Pancreas (tissue), 10 donors: ENCODE data around the gene ADAMTSL5. TPM values are rescaled to one million over a fixed set of nuclear protein-coding genes. Genes with fewer than 3 reads are reported as not detected.
"Not testable (repeated sequence)": the region's sequence is repeated elsewhere in the genome, so short reads cannot be mapped to it uniquely, and the experiment has no call there.

Experiments
- ATAC-seq, 4 donors: fragments of 200-7000 bp; cut with Tn5 transposase; one replicate each; pipeline versions ENCODE4 v1.8.0 to v1.9.1; 2020; ENCODE audit warnings: mild to moderate bottlenecking in 4 of 4, moderate library complexity in 4 of 4
- DNase-seq, 6 donors: peaks; one replicate each; pipeline ENCODE4 v3.0.0-alpha.2; 2020
- FAIRE-seq: peaks from 2 replicates; lab custom pipeline; 2012; peaks lifted over from hg19 to GRCh38; lab: Jason Lieb, UNC
- H3K27ac ChIP-seq, 4 donors: fragments of 200-600 bp; sonication (generic); 1 replicate in 3 of 4; 2 replicates in 1 of 4; pipeline versions ENCODE4 v1.5.0 to v1.8.0; 2020
- H3K27me3 ChIP-seq, 4 donors: fragments of 200-600 bp; one replicate each; pipeline ENCODE4 v1.8.0; 2021
- H3K36me3 ChIP-seq, 3 donors: fragments of 200-600 bp; sonication (generic) in 1 of 3; one replicate each; pipeline versions ENCODE4 v1.5.0 to v1.8.0; 2020 to 2021
- H3K4me1 ChIP-seq, 3 donors: fragments of 200-600 bp; one replicate each; pipeline ENCODE4 v1.8.0; 2021
- H3K4me3 ChIP-seq, 4 donors: fragments of 200-600 bp; sonication (generic) in 2 of 4; one replicate each; pipeline versions ENCODE4 v1.5.0 to v1.8.0; 2020 to 2021
- H3K9me3 ChIP-seq, 4 donors: fragments of 200-600 bp; one replicate each; pipeline ENCODE4 v1.8.0; 2021
- CTCF ChIP-seq, 4 donors: fragments of 200-600 bp; sonication (generic) in 3 of 4; IDR thresholded peaks; one replicate each; pipeline versions ENCODE4 v1.5.0 to v1.8.0; 2021; ENCODE audit warnings: antibody characterized with exemption in 4 of 4
- WGBS, 2 donors: extraction: QIAGEN DNeasy Blood & Tissue Kit; methylation state at CpG; one replicate each; pipeline ENCODE4 v1.1.7; 2013; 5-methylcytosine and 5-hydroxymethylcytosine counted together
- intact Hi-C, 3 donors: fragments of 100-400 bp; cut with DNase I; formaldehyde crosslinking; loops; one replicate each; pipeline versions ENCODE4 v1.11.1 to v1.14.2; 2022
- polyA plus RNA-seq, 2 donors: library from polyadenylated mRNA; stranded (reverse); fragments of 200-250 nt; gene quantifications; one replicate each; pipeline ENCODE4 v1.2.3, GENCODE V29; 2013
- total RNA-seq, 6 donors: library from RNA; stranded (reverse); fragmentation: NEBNext Ultra II Directional in 4 of 6; extraction: Animal tissue kit (Norgen Biotek cat#: 25700) in 4 of 6; gene quantifications; one replicate each; pipeline versions ENCODE4 v1.2.1 to v1.2.4, GENCODE V29; 2021 to 2023
- donor health status: healthy with polysubstance abuse.
- donor health status: DM: no; HTN: no; CAD: no; lungs with moderate emphysema.
- donor health status: DM: no; HTN: no; CAD: no.
- donor health status: control.
- donor health status: control.
- donor health status: Bipolar disorder and iron deficiency.
- donor health status: DM: yes; HTN: yes; CAD: no.
- donor health status: DM: no; HTN: no; CAD: no.
- donor health status: DM: no; HTN: no; CAD: no.
- donor health status: DM: yes; HTN: yes; CAD: no.

The ADAMTSL5 gene
- total and polyA plus RNA-seq, 8 donors = 0.23 to 4.0 (median 0.69) TPM

GRCh38 chr19:1551068-1552040 lies 38.5 kb upstream of the ADAMTSL5 start:
- ATAC-seq (no peak), DNase-seq (no peak), FAIRE-seq (no peak)
- no peaks in the 10 kb centered on the region for H3K4me1 ChIP-seq
- intact Hi-C loops = loop anchor here in 1 of 3 donors (10.0 kb wide), 1 partner anchor 113 kb away; no protein-coding TSS in a partner anchor
- H3K27ac ChIP-seq = no peak overlapping the region
- no peak overlapping the region for H3K4me3 ChIP-seq
- no peaks in the 10 kb centered on the region for H3K36me3 ChIP-seq
- no peaks in the 10 kb centered on the region for H3K27me3 ChIP-seq
- no peak for TF ChIP-seq CTCF (IDR thresholded peaks at IDR 0.05)
- H3K9me3 ChIP-seq = no peaks in the 10 kb centered on the region
- WGBS, 2 donors = 73 to 82% methylated on average over 17 of the region's 17 CpGs

- ATAC-seq (no peak), DNase-seq (no peak), FAIRE-seq (no peak)
- no peaks in the 10 kb centered on the region for H3K9me3 ChIP-seq
- H3K27me3 ChIP-seq = no peaks in the 10 kb centered on the region
- H3K27ac ChIP-seq = no peak overlapping the region
- H3K36me3 ChIP-seq = no peaks in the 10 kb centered on the region
- intact Hi-C loops = loop anchor here in 2 of 3 donors (5.0 to 10.0 kb wide), 2 partner anchors 123 to 215 kb away; no protein-coding TSS in a partner anchor
- no peak for TF ChIP-seq CTCF (IDR thresholded peaks at IDR 0.05)
- no peaks in the 10 kb centered on the region for H3K4me1 ChIP-seq
- H3K4me3 ChIP-seq = no peak overlapping the region
- 61 to 81% methylated on average over 4 of the region's 4 CpGs for WGBS, 2 donors
Measured at GRCh38 chr19:1549332-1549945, 36.6 kb upstream of the ADAMTSL5 start.

GRCh38 chr19:1540365-1540925 lies 27.6 kb upstream of the ADAMTSL5 start:
- intact Hi-C loops = loop anchor here in 2 of 3 donors (10.0 kb wide), 1 partner anchor 224 kb away; no protein-coding TSS in a partner anchor
- no peak overlapping the region for H3K4me3 ChIP-seq
- ATAC-seq (no peak), FAIRE-seq (no peak), DNase-seq (no peak)
- no peaks in the 10 kb centered on the region for H3K36me3 ChIP-seq
- H3K27me3 ChIP-seq = no peaks in the 10 kb centered on the region
- TF ChIP-seq CTCF (IDR thresholded peaks at IDR 0.05) = no peak
- H3K27ac ChIP-seq = no peak overlapping the region
- WGBS, 2 donors = 28 to 42% methylated on average over 17 of the region's 17 CpGs
- H3K9me3 ChIP-seq = no peaks in the 10 kb centered on the region
- H3K4me1 ChIP-seq = no peaks in the 10 kb centered on the region

- intact Hi-C loops = loop anchor here in 2 of 3 donors (10.0 kb wide), 1 partner anchor 225 kb away; no protein-coding TSS in a partner anchor
- not testable (repeated sequence) for H3K27me3 ChIP-seq, H3K9me3 ChIP-seq, DNase-seq, H3K4me3 ChIP-seq, ATAC-seq, H3K27ac ChIP-seq, FAIRE-seq, H3K4me1 ChIP-seq, H3K36me3 ChIP-seq
- 65 to 74% methylated on average over 11 of the region's 11 CpGs for WGBS, 2 donors
Measured at GRCh38 chr19:1539749-1540148, 26.9 kb upstream of the ADAMTSL5 start.

- no peaks in the 10 kb centered on the region for H3K27me3 ChIP-seq
- FAIRE-seq = no peak
Measured at GRCh38 chr19:1538978-1539377, 26.2 kb upstream of the ADAMTSL5 start.

GRCh38 chr19:1535699-1536098 lies 22.9 kb upstream of the ADAMTSL5 start:
- intact Hi-C loops, FAIRE-seq, H3K4me3 ChIP-seq, DNase-seq, H3K36me3 ChIP-seq, H3K4me1 ChIP-seq, H3K27me3 ChIP-seq, ATAC-seq, H3K27ac ChIP-seq, H3K9me3 ChIP-seq: not testable (repeated sequence)
- 92 to 93% methylated on average over 7 of the region's 7 CpGs for WGBS, 2 donors

More at GRCh38 chr19:1538978-1539377, 26.2 kb upstream of the ADAMTSL5 start:
- H3K9me3 ChIP-seq = no peaks in the 10 kb centered on the region
- H3K4me3 ChIP-seq = no peak overlapping the region
- no peak for ATAC-seq
- 11 to 17% methylated on average over 14 to 15 of the region's 15 CpGs for WGBS, 2 donors
- no peak for TF ChIP-seq CTCF (IDR thresholded peaks at IDR 0.05)
- H3K4me1 ChIP-seq = no peaks in the 10 kb centered on the region
- no peak overlapping the region for H3K27ac ChIP-seq
- no peak for DNase-seq
- intact Hi-C loops = no loop called here
- no peaks in the 10 kb centered on the region for H3K36me3 ChIP-seq
